ENCODE measurements around the gene RAB3GAP2. TPM values are rescaled to one million over a fixed set of nuclear protein-coding genes. Genes with fewer than 3 reads are reported as not detected.
"Not testable (repeated sequence)": the region's sequence is repeated elsewhere in the genome, so short reads cannot be mapped to it uniquely, and the experiment has no call there.

Gene RAB3GAP2
- total RNA-seq, 1 donor from 2014 or later, result 41.8 TPM

GRCh38 chr1:220283625-220284024 lies 11.4 kb upstream of the RAB3GAP2 start:
- no peak for DNase-seq (ENCODE audit: low spot score)

- DNase-seq (ENCODE audit: low spot score), result no peak
Measured at GRCh38 chr1:220281159-220281574, 8.9 kb upstream of the RAB3GAP2 start.

DNA sequence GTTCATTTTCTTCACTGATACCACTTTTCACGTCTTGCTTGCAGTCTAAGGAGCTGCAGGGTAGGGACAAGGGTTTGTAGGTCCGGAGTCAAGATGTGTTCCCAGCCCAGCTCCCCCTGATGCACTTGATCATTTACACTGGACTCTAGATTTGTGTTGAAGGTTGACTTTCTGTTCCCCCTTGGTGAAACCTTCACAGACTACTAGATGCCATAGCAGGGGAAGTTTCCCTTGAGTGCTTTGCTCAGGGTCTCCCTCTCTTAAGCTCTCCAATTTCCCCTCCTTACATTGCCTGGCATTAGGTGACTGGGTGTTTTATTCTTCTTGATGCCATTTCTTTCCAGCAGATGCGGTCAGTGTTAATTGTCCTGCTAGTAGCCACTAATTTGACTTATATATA lies 8.0 kb upstream of the RAB3GAP2 start:
- DNase-seq (ENCODE audit: low spot score), result no peak

GRCh38 chr1:220278991-220279390 lies 6.7 kb upstream of the RAB3GAP2 start:
- DNase-seq (ENCODE audit: low spot score), result no peak

- DNase-seq (ENCODE audit: low spot score), result no peak
Measured at GRCh38 chr1:220275430-220275829, 3.2 kb upstream of the RAB3GAP2 start.

- DNase-seq (ENCODE audit: low spot score), result no peak
Measured at GRCh38 chr1:220274251-220274855, 2.1 kb upstream of the RAB3GAP2 start.

GRCh38 chr1:220272841-220273090 lies 513 bp upstream of the RAB3GAP2 start:
- no peak for DNase-seq (ENCODE audit: low spot score)

DNA sequence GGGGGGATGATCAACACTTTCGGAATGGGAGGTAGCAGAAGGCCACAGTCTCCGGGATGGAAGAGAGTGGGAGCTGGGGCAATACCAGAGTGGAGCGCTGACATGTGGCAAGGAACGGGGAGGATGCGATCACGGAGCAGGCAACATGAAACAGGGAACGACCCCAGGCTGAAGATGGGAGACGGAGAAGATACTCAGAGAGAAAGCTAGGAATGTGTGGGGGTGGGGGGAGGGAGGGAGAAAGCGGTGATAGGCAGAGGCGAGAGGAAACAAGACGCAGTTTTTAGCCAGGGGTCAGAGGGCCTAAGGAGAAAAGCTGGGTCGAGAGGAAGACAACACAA lies 577 bp downstream of the RAB3GAP2 start:
- DNase-seq (ENCODE audit: low spot score), result no peak

- DNase-seq (ENCODE audit: low spot score), result no peak
Measured at GRCh38 chr1:220269036-220269435, 3.2 kb downstream of the RAB3GAP2 start.

DNA sequence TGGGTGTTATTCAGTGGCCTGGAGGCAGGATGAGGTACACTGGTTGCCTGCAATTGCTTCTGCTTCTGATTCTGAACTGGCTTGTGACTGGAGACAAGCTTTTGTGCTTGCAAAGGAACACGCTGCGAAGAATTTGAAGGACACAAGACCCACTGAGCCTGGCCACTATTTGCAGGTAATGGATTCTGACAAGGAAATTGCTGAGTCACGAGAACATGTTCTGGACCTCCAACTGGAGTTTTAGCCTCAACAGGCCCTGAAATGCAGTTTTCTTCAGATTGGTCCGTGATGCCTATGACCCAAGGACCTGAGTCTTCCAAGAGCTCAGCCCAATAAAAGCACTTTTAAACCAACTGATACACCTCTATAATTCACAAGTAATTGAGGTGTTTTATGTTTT lies 4.6 kb downstream of the RAB3GAP2 start:
- DNase-seq (ENCODE audit: low spot score), result no peak

GRCh38 chr1:220260228-220260627 lies 12.0 kb downstream of the RAB3GAP2 start:
- DNase-seq (ENCODE audit: low spot score), result not testable (repeated sequence)

DNA sequence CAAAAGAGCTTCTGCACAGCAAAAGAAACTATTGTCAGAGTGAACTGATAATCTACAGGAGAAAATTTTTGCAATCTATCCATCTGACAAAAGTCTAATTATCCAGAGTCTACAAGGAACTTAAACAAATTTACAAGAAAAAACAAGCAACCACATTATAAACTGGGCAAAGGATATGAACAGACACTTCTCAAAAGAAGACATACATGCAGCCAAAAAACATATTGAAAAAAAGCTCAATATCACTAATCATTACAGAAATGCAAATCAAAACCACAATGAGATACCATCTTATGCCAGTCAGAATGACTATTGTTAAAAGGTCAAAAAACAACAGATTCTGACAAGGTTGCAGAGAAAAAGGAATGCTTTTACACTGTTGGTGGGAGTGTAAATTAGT lies 12.5 kb downstream of the RAB3GAP2 start:
- not testable (repeated sequence) for DNase-seq (ENCODE audit: low spot score)

- not testable (repeated sequence) for DNase-seq (ENCODE audit: low spot score)
Measured at GRCh38 chr1:220256194-220256593, 16.1 kb downstream of the RAB3GAP2 start.

DNA sequence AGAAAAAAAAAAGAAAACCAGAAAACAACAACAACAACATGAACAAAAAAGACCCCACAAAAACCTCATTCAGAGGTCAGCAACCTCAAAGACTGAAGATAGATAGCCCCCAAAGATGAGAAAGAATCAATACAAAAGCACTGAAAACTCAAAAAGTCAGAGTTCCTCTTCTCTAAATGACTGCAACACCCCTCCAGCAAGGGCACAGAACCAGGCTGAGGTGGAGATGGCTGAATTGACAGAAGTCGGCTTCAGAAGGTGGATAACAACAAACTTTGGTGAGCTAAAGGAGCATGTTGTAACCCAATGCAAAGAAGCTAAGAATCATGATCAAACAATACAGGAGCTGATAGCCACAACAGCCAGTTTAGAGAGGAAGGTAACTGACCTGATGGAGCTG lies 17.0 kb downstream of the RAB3GAP2 start:
- no peak for DNase-seq (ENCODE audit: low spot score)

- DNase-seq (ENCODE audit: low spot score), result not testable (repeated sequence)
Measured at GRCh38 chr1:220253290-220253689, 19.0 kb downstream of the RAB3GAP2 start.

- no peak for DNase-seq (ENCODE audit: low spot score)
Measured at GRCh38 chr1:220251272-220251671, 21.0 kb downstream of the RAB3GAP2 start.

GRCh38 chr1:220250681-220251080 lies 21.6 kb downstream of the RAB3GAP2 start:
- no peak for DNase-seq (ENCODE audit: low spot score)

DNA sequence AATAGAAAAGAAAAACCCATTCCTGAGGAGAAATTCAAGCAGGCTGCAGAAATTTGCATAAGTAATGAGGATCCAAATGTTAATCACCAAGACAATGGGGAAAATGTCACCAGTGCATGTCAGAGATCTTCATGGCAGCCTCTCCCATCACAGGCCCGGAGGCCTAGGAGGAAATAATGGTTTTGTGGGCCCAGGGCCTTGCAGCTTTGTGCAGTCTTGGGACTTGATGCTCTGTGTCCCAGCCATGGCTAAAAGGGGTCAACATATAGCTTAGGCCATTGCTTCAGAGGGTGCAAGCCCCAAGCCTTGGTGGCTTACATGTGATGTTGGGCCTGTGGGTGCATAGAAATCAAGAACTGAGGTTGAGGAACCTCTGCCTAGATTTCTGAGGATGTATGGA lies 22.7 kb downstream of the RAB3GAP2 start:
- DNase-seq (ENCODE audit: low spot score), result no peak

- DNase-seq (ENCODE audit: low spot score), result not testable (repeated sequence)
Measured at GRCh38 chr1:220248715-220249265, 23.5 kb downstream of the RAB3GAP2 start.

DNA sequence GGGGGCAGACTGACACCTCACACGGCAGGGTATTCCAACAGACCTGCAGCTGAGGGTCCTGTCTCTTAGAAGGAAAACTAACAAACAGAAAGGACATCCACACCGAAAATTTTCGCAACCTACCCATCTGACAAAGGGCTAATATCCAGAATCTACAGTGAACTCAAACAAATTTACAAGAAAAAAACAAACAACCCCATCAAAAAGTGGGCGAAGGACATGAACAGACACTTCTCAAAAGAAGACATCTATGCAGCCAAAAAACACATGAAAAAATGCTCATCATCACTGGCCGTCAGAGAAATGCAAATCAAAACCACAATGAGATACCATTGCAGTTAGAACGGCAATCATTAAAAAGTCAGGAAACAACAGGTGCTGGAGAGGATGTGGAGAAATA lies 26.4 kb downstream of the RAB3GAP2 start:
- DNase-seq (ENCODE audit: low spot score), result not testable (repeated sequence)

DNA sequence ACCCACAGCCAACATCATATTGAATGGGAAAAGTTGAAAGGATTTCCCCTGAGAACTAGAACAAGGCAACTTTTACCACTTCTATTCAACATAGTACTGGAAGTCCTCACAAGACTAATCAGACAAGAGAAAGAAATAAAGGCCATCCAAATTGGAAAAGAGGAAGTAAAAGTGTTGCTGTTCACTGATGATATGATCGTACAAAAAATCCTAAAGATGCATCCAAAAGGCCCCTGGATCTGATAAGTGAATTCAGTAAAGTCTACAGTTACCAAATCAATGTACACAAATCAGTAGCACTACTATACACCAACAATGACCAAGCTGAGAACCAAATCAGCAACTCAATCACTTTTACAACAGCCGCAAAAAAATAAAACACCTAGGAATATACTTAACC lies 28.3 kb downstream of the RAB3GAP2 start:
- no peak for DNase-seq (ENCODE audit: low spot score)

DNA sequence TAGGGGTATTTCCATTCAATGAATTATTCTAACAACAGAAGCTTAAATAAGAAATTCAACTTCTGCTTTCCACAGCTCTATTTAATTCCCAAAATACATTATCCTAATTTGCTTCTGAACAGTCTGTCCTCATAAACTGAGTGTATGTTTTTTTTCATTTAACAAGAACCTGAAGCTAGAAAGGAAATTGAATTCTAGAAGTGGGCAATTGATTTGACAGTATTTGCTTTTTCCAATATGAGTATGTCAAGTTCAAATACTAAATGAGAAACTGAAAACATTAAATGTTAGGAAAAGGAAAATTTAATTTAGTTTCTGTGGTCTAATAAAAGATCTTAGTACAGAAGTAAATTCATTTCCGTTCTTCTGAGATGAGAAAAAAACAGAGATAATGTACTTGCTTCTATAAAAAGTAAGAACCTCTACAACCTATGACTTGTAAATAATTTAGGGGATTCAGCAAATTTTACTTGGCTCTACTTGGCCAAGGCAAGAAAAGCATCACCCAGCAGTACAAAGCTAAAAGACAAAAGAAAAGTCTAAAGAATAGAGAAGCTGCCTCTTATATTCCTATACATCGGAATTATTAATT lies 31.1 kb downstream of the RAB3GAP2 start:
- DNase-seq (ENCODE audit: low spot score), result no peak

DNA sequence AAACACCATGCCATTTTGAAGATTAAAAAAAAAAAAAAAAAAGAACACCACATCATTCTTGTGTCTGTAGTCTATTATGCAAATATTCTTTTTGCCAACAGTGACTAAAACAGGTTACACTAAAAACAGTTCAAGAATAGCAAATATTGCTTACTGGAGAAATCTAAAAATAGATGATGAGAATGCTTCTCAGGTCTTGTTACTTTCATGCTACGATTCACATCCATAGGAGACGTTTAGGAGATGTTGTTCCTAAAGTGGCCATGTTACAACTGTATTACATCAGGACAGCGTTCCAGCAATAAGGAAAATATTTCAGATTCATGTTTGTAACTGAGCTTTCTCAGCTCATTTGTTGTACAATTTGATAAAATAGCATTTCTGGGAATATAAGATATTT lies 32.3 kb downstream of the RAB3GAP2 start:
- DNase-seq (ENCODE audit: low spot score), result no peak

- no peak for DNase-seq (ENCODE audit: low spot score)
Measured at GRCh38 chr1:220239213-220239612, 33.0 kb downstream of the RAB3GAP2 start.
